ENCODE measurements around the gene ABHD11. TPM values are rescaled to one million over a fixed set of nuclear protein-coding genes. Genes with fewer than 3 reads are reported as not detected.

The ABHD11 gene
- total and polyA plus RNA-seq, 9 of the 15 experiments (the other 6 are each of a cell fraction or from before 2014, with no cell fraction given): 7.7 to 44.2 (median 18.9) TPM

- H3K4me2 ChIP-seq (ENCODE audit: insufficient read depth, low read length): no peak overlapping the region
- no peak for TF ChIP-seq TCF3 (CRISPR knock-in tag; IDR thresholded peaks at IDR 0.05)
- no peak for TF ChIP-seq RBBP5 (IDR thresholded peaks at IDR 0.05; ENCODE audit: borderline replicate concordance, insufficient read depth, low read length, poor library complexity, severe bottlenecking)
- TF ChIP-seq POLR2G (IDR thresholded peaks at IDR 0.05; ENCODE audit: low read depth, low read length): peak; percentile 36; the same call in 1 of the 2 replicates
- no peak for TF ChIP-seq SP2 (IDR thresholded peaks at IDR 0.05; ENCODE audit: extremely low read depth, low read depth, low read length, poor library complexity, severe bottlenecking)
- no peak for TF ChIP-seq CXXC5 (CRISPR knock-in tag; IDR thresholded peaks at IDR 0.05)
- TF ChIP-seq TCFL5 (CRISPR knock-in tag; conservative IDR thresholded peaks at IDR 0.05): no peak
- TF ChIP-seq ATF6 (CRISPR knock-in tag; IDR thresholded peaks at IDR 0.05): no peak
- TF ChIP-seq MAX (CRISPR knock-in tag; IDR thresholded peaks at IDR 0.05): 0 out of 2 replicates have a peak, but pooled peaks have one; percentile 10
- WGBS (ENCODE audit: insufficient coverage, low coverage, missing lambda C conversion rate): 89% methylated on average over 10 of the region's 14 CpGs
- DNase-seq (ENCODE audit: extremely low read depth in 1 of 4, low spot score in 3 of 4) (peak in 1 of 4 experiments; percentile 3), ATAC-seq (no peak), FAIRE-seq (no peak)
- H3K4me3 ChIP-seq: no peak overlapping the region
- no peak overlapping the region for H3K27ac ChIP-seq (ENCODE audit: extremely low read depth, low read depth, low read length)
- ChIA-PET POLR2A (interaction anchor here (1.2 kb wide), 1 partner anchor 8 kb away, joined by 3 read pairs; no protein-coding TSS in a partner anchor), CTCF (ENCODE audit: low intra/inter-chr PET ratio) (no interaction called here)
- no peaks in the 10 kb centered on the region; a peak in 1 of 5 replicates for H3K27me3 ChIP-seq (ENCODE audit: control insufficient read depth in 2 of 2, insufficient read depth in 2 of 2, low read length in 2 of 2)
- intact Hi-C loops (cut with micrococcal nuclease): loop anchor here (10.0 kb wide), 1 partner anchor 402 kb away; no protein-coding TSS in a partner anchor
- in situ Hi-C loops (cut with MboI): loop anchor here (10.0 kb wide), 1 partner anchor 402 kb away; no protein-coding TSS in a partner anchor
- no peaks in the 10 kb centered on the region for H3K9me3 ChIP-seq (replicated peaks; ENCODE audit: control insufficient read depth, insufficient read depth, low read depth, low read length)
- H3K9me1 ChIP-seq (ENCODE audit: control insufficient read depth, insufficient read depth, low read length): peaks cover 4% of the 10 kb centered on the region
- BruUV-seq (replicated peaks): no TSS peak
- peaks cover 21% of the 10 kb centered on the region for H4K20me1 ChIP-seq (replicated peaks; ENCODE audit: control insufficient read depth, insufficient read depth, low read length)
- H3K79me2 ChIP-seq (ENCODE audit: control insufficient read depth, insufficient read depth, low read length): peaks cover 19% of the 10 kb centered on the region
- H2AFZ ChIP-seq (ENCODE audit: low read depth, low read length): no peak overlapping the region
- peaks cover 2 to 51% of the 10 kb centered on the region in 2 experiments; a peak in 4 of 5 replicates for H3K4me1 ChIP-seq (replicated peaks in 1 of 2; ENCODE audit: control insufficient read depth in 2 of 2, insufficient read depth in 2 of 2, low read length in 2 of 2)
- peak overlapping the region in 1 of 2 experiments; percentile 100; a peak in 1 of 4 replicates for H3K9ac ChIP-seq (ENCODE audit: insufficient read depth in 1 of 2, low read depth in 2 of 2, low read length in 2 of 2)
- H3K36me3 ChIP-seq (ENCODE audit: control insufficient read depth, insufficient read depth, low read length): peaks cover 24% of the 10 kb centered on the region
Observed at GRCh38 chr7:73736885-73737284, 1.7 kb downstream of the ABHD11 start.

All from K562 (cell line).